Measurements from ENCODE around the gene RCBTB1.
A peak's percentile ranks its signal among the peaks of the same experiment; 100 is the strongest.
"Not testable (repeated sequence)": the region's sequence is repeated elsewhere in the genome, so short reads cannot be mapped to it uniquely, and the experiment has no call there.

RCBTB1 gene

DNA sequence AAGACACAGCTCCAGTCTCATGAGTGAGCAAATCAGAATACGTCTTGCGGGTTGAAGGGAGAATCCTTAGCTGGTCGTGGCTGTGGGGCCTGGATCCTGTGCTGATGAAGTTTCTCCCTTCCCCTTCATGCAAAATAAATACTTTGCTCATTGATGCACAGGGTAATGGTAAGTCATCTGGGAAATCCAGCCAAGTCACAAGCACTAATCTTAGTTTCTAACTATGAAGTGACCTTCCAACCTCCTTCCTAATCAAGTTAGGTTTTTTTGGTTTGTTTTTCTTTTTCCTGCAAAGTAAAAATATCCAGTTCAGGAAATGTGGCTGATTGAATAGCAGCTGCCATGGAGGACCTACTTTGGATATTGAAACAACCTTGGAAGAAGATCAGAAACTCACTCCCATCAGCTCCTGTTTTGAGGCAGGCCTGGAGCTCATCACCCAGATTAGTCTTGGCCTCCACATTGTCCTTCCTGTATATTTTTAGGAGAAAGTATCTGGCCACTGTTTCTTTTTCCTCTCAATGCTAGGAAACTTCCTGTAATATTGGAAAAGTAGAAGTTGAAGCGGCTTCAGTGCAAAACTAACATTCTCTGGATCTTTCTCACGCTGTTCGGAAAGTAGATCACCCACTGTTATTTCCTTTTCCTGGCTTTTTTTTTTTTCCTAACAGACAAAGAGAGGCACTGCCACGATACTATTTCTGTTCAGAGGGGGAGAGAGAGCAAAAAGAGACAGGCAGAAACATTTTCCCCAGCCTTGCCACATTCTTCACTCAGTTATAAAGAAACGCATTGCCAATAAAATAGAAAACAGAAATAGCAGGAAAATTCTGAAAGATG lies 30.7 kb upstream of the RCBTB1 start:
- no peak for DNase-seq (ENCODE audit: low read depth)
- no peak overlapping the region for H3K4me3 ChIP-seq (ENCODE audit: low read length)
- TF ChIP-seq, protein P1, sequence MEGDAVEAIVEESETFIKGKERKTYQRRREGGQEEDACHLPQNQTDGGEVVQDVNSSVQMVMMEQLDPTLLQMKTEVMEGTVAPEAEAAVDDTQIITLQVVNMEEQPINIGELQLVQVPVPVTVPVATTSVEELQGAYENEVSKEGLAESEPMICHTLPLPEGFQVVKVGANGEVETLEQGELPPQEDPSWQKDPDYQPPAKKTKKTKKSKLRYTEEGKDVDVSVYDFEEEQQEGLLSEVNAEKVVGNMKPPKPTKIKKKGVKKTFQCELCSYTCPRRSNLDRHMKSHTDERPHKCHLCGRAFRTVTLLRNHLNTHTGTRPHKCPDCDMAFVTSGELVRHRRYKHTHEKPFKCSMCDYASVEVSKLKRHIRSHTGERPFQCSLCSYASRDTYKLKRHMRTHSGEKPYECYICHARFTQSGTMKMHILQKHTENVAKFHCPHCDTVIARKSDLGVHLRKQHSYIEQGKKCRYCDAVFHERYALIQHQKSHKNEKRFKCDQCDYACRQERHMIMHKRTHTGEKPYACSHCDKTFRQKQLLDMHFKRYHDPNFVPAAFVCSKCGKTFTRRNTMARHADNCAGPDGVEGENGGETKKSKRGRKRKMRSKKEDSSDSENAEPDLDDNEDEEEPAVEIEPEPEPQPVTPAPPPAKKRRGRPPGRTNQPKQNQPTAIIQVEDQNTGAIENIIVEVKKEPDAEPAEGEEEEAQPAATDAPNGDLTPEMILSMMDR (IDR thresholded peaks at IDR 0.05; ENCODE audit: insufficient read depth, low read depth, low read length, missing control alignments) = no peak

DNA sequence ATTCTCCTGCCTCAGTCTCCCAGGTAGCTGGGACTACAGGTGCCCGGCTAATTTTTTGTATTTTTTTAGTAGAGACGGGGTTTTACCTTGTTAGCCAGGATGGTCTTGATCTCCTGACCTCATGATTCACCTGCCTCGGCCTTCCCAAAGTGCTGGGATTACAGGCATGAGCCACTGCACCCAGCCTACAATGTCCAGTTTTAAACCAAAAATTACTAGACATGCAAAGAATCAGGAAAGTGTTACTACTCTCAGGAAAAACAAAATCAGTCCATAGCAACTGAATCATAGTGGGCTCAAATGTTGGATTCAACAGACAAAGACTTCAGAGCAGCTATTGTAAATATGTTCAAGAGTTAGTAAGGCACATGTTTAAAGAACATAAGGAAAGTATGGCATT lies 26.7 kb upstream of the RCBTB1 start:
- not testable (repeated sequence) for DNase-seq (ENCODE audit: low read depth); H3K4me3 ChIP-seq (ENCODE audit: low read length)

DNA sequence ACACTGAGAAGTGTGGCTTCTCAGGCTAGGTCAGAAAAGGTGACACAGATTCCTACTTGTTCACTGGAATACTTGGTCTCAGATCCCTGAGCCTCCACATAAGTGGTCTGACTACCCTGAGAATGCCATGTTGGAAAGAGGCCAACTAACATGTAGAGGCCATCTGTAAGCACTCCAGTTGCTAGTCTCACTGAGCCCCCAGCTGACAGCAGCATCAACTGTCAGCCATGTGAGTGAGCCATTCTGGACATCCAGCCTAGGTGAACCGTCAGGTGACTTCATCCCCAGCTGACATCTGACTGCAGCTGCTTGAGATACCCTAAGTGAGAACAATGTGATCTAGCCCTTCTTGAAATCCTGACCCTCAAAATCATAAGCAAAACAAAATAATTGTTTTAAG lies 24.8 kb upstream of the RCBTB1 start:
- no peak overlapping the region for H3K4me3 ChIP-seq (ENCODE audit: low read length)
- TF ChIP-seq, protein P1 (IDR thresholded peaks at IDR 0.05; ENCODE audit: insufficient read depth, low read depth, low read length, missing control alignments) = no peak
- no peak for DNase-seq (ENCODE audit: low read depth)

DNA sequence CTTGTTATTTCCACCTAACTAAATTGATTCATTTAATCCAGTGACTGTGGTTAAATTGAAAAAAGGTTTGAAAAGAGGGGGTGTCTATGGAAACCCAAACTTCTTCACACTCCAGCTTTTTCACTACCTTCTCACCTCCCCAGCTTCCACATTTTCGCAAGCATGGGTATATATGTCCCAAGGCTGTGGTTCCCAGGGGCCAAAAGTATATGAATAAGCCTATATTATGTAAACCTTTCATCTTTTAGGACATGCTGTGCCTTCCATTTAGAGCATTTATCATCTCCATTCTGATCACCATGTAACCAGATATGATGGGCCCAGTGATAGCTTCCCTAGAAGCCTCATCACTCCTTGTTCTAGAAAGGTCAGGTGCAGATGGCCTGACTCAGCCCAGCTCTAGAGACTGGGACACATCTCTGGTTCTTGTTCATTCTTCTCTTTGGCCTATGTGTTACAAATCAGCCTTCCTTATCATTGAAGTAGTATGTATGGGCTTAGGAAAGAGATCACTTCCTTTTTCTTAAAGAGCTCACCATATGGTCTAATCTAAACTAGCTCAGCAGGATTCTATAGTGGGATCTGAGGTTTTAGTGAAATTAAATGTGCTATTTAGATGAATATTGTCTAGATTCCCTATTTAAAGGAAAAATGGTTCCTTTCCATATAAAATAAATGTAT lies 23.4 kb upstream of the RCBTB1 start:
- TF ChIP-seq, protein P1 (IDR thresholded peaks at IDR 0.05; ENCODE audit: insufficient read depth, low read depth, low read length, missing control alignments) = no peak
- no peak for DNase-seq (ENCODE audit: low read depth)
- no peak overlapping the region for H3K4me3 ChIP-seq (ENCODE audit: low read length)

DNA sequence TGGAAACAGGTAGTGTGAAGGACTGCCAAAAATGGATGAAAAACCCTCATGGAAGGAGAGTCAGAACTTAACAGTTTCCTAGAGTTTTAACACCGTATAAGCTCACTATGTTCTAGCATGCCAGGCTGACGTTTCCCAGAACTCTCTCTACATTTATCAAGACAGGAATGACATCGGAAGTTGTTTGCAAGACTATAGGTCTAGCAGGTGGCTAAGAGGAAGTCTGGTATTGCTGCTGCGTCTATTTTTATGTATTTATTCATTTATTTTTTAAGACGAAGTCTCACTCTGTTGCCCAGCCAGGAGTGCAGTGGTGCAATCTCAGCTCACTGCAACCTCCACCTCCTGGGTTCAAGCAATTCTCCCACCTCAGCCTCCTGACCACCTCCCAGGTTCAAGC lies 22.4 kb upstream of the RCBTB1 start:
- no peak overlapping the region for H3K4me3 ChIP-seq (ENCODE audit: low read length)
- TF ChIP-seq, protein P1 (IDR thresholded peaks at IDR 0.05; ENCODE audit: insufficient read depth, low read depth, low read length, missing control alignments) = no peak
- DNase-seq (ENCODE audit: low read depth) = no peak

DNA sequence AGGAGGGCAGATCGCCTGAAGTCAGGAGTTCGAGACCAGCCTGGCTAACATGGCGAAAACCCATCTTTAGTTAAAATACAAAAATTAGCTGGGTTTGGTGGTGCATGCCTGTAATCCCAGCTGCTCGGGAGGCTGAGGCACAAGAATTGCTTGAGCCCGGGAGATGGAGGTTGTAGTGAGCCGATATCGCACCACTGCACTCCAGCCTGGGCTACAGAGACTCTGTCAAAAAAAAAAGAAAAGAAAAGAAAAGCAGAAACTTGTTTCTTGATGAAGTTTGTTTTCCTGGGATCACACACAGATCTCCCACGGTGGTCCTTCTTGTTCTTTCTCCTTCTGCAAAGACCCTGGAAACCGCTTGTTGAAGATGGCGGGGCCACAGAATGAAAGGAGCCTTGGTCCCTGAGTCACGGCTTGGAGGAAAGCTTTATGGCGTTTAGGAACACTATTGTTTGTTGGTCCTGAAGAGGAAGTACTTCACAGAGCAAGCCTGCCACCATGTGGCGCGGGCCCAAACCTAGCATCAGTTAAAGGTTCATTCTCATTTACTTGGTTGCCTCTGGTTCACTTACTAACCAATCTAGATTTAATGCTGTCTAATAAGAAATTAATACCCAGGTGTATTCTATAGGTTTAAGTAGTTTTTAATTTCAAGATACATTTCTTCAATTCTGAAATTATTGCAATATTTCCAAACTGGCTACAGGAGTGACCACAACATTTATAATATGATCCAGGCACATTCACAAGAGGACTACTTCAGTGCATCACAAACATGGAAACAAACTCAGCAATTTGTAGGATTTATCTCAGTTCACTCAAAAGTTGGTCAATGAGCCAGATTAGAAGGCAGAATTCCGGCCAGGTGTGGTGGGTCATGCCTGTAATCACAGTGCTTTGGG lies 21.6 kb upstream of the RCBTB1 start:
- H3K4me3 ChIP-seq (ENCODE audit: low read length) = peak overlapping the region; percentile 19
- DNase-seq (ENCODE audit: low read depth) = peak; percentile 89
- TF ChIP-seq, protein P1 (IDR thresholded peaks at IDR 0.05; ENCODE audit: insufficient read depth, low read depth, low read length, missing control alignments) = peak; percentile 82

DNA sequence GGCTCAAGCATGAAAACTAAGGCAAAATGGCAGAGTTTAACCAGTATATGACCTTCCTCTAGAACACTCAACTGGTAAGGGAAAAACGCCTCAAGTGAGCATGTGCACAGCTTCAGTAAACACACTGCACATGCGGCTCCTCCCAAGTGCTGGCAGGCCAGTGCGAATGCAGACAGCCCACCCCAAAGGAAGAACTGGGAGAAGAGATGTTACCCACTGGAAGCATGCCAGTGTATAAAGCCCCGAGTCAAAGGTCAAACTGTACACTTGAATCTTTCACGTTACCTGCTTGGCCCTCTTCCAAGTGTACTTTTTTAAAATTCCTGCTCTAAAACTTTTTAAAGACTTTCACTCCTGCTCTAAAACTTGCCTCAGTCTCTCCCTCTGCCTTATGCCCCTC lies 19.2 kb upstream of the RCBTB1 start:
- H3K4me3 ChIP-seq (ENCODE audit: low read length) = no peak overlapping the region
- TF ChIP-seq, protein P1 (IDR thresholded peaks at IDR 0.05; ENCODE audit: insufficient read depth, low read depth, low read length, missing control alignments) = no peak
- DNase-seq (ENCODE audit: low read depth) = no peak

DNA sequence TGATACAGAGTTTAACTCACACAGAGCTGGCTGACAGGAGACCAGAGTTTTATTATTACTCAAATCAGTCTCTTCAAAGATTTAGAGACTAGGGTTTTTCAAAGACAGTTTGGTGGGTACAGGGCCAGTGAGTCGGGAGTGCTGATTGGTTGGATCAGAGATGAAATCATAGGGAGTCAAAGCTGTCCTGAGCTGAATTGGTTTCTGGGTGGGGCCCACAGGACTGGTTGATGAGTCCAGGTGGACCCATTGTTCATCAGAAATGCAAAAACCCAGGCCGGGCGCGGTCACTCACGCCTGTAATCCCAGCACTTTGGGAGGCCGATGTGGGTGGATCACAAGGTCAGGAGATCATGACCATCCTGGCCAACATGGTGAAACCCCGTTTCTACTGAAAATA lies 17.3 kb upstream of the RCBTB1 start:
- peak; percentile 61 for DNase-seq (ENCODE audit: low read depth)
- not testable (repeated sequence) for H3K4me3 ChIP-seq (ENCODE audit: low read length)
